Ovary (tissue), 9 donors: ENCODE measurements around the gene TMEM114. TPM values are rescaled to one million over a fixed set of nuclear protein-coding genes. Genes with fewer than 3 reads are reported as not detected.

Experiments
- DNase-seq, 5 donors: peaks; one replicate each; pipeline ENCODE4 v3.0.0-alpha.2; 2019 to 2020
- H3K27ac ChIP-seq, 2 donors: fragments of 200-600 bp; one replicate each; pipeline versions ENCODE4 v1.5.1 to v1.8.0; 2019 to 2022
- H3K27me3 ChIP-seq: fragments of 200-600 bp; one replicate; pipeline ENCODE4 v1.8.0; 2022
- H3K36me3 ChIP-seq: fragments of 200-600 bp; sonication (generic); one replicate; pipeline ENCODE4 v1.5.1; 2019
- H3K4me1 ChIP-seq: one replicate; pipeline ENCODE4 v1.8.1; 2013; ENCODE audit warnings: mild to moderate bottlenecking, moderate library complexity; ENCODE audit not compliant: insufficient read depth
- H3K4me3 ChIP-seq: fragments of 200-600 bp; sonication (generic); one replicate; pipeline ENCODE4 v1.5.1; 2017
- H3K9me3 ChIP-seq, 2 donors: fragments of 200-600 bp in 1 of 2; sonication (generic) in 1 of 2; one replicate each; pipeline versions ENCODE4 v1.5.1 to v1.8.1; 2013 to 2019; ENCODE audit warnings: mild to moderate bottlenecking in 1 of 2, moderate library complexity in 1 of 2
- CTCF ChIP-seq, 3 donors: fragments of 450-650 bp in 2 of 3; fragments of 200-600 bp in 1 of 3; IDR thresholded peaks; one replicate each; pipeline versions ENCODE4 v1.5.1 to v1.8.0; 2016 to 2022; ENCODE audit warnings: antibody characterized with exemption in 3 of 3, mild to moderate bottlenecking in 1 of 3
- EP300 ChIP-seq: sonication (generic); formaldehyde crosslinking; IDR thresholded peaks from one replicate; pipeline ENCODE4 v1.6.1; 2017; ENCODE audit warnings: antibody characterized with exemption
- POLR2A ChIP-seq: fragments of 450-650 bp; IDR thresholded peaks from one replicate; pipeline ENCODE4 v1.6.1; 2017; ENCODE audit warnings: antibody characterized with exemption, mild to moderate bottlenecking, moderate library complexity
- WGBS, 3 donors: extraction: QIAGEN DNeasy Blood & Tissue Kit in 1 of 3; methylation state at CpG; one replicate each; pipeline versions ENCODE4 v1.1.5 to v1.1.7; 2013 to 2017; 5-methylcytosine and 5-hydroxymethylcytosine counted together
- intact Hi-C, 4 donors: fragments of 100-400 bp; cut with DNase I; formaldehyde crosslinking; loops; one replicate each; pipeline versions ENCODE4 v1.11.0 to v1.15.1; 2022 to 2023
- polyA plus RNA-seq, 2 donors: library from polyadenylated mRNA; stranded (reverse); fragments of 200-250 nt in 1 of 2; fragments of 350-450 nt in 1 of 2; fragmentation: Illumina TruSeq in 1 of 2; extraction: RNeasy Lipid Tissue Mini Kit (QIAGEN cat#74804) in 1 of 2; gene quantifications; one replicate each; pipeline ENCODE4 v1.2.3, GENCODE V29; 2013 to 2014
- total RNA-seq, 7 donors: library from RNA; depleted of rRNA in 2 of 7; stranded (reverse); fragments of >200 nt in 2 of 7; fragmentation: NEBNext Ultra II Directional in 3 of 7; extraction: Animal tissue kit (Norgen Biotek cat#: 25700) in 3 of 7; gene quantifications; one replicate each; pipeline versions ENCODE4 v1.1.0 to v1.2.4, GENCODE V29; 2016 to 2023
- donor health status: DM: no; HTN: no; CAD: no; lungs with moderate emphysema.
- donor health status: DM: no; HTN: no; CAD: no.
- donor health status: Bipolar disorder and iron deficiency.
- donor health status: DM: yes; HTN: yes; CAD: no.
- donor health status: DM: no; HTN: no; CAD: no.
- donor health status: DM: yes; HTN: yes; CAD: no.

Gene TMEM114
- total and polyA plus RNA-seq, 9 donors: not detected

- H3K4me3 ChIP-seq: no peak overlapping the region
- no peaks in the 10 kb centered on the region for H3K36me3 ChIP-seq
- H3K4me1 ChIP-seq: no peaks in the 10 kb centered on the region
- TF ChIP-seq POLR2A (no peak), EP300 (no peak), CTCF (IDR thresholded peaks at IDR 0.05) (no peak)
- H3K27ac ChIP-seq: no peak overlapping the region
- no peak for DNase-seq
- WGBS, 3 donors: 66 to 80% (median 77%) methylated on average over 6 of the region's 6 CpGs
- H3K9me3 ChIP-seq: no peaks in the 10 kb centered on the region
- intact Hi-C loops: no loop called here
- no peaks in the 10 kb centered on the region for H3K27me3 ChIP-seq
Measured at GRCh38 chr16:8523932-8524331, 66.4 kb downstream of the TMEM114 start.

GRCh38 chr16:8522757-8523156, 67.6 kb downstream of the TMEM114 start:
- no peak for DNase-seq
- Histone ChIP-seq H3K27ac (no peak overlapping the region), H3K9me3 (no peaks in the 10 kb centered on the region), H3K4me3 (no peak overlapping the region), H3K4me1 (no peaks in the 10 kb centered on the region), H3K27me3 (no peaks in the 10 kb centered on the region), H3K36me3 (no peaks in the 10 kb centered on the region)
- intact Hi-C loops: no loop called here
- TF ChIP-seq EP300: no peak
- TF ChIP-seq CTCF (IDR thresholded peaks at IDR 0.05): no peak
- no peak for TF ChIP-seq POLR2A
- 54 to 64% (median 61%) methylated on average over 7 of the region's 7 CpGs for WGBS, 3 donors

- H3K4me3 ChIP-seq: no peak overlapping the region
- intact Hi-C loops: no loop called here
- no peaks in the 10 kb centered on the region for H3K9me3 ChIP-seq
- 62 to 85% (median 79%) methylated on average over 5 of the region's 5 CpGs for WGBS, 3 donors
- no peaks in the 10 kb centered on the region for H3K36me3 ChIP-seq
- no peak for DNase-seq
- H3K4me1 ChIP-seq: no peaks in the 10 kb centered on the region
- no peaks in the 10 kb centered on the region for H3K27me3 ChIP-seq
- H3K27ac ChIP-seq: no peak overlapping the region
- no peak for TF ChIP-seq EP300
- no peak for TF ChIP-seq CTCF (IDR thresholded peaks at IDR 0.05)
- TF ChIP-seq POLR2A: no peak
Measured at GRCh38 chr16:8519643-8520042, 70.7 kb downstream of the TMEM114 start.

Other genes with a start within 250 kb of the TMEM114 start
- gene METTL22, start 31.2 kb upstream of the TMEM114 start, total RNA-seq: 10 to 100 TPM; 21.6 to 45.8 (median 29.4) TPM
- gene METTL22, start 31.2 kb upstream of the TMEM114 start, polyA plus RNA-seq: 10 to 100 TPM; 14.2 to 23.6 TPM
- 10 to 100 TPM in 4 of 7 donors, 1 to 10 TPM in 3; 3.8 to 20.3 (median 11.4) TPM for gene ABAT, start 84.1 kb upstream of the TMEM114 start, total RNA-seq
- gene ABAT, start 84.1 kb upstream of the TMEM114 start, polyA plus RNA-seq: 10 to 100 TPM; 13.8 to 17.0 TPM
- 10 to 100 TPM in 2 of 7 donors, 1 to 10 TPM in 5; 4.9 to 11.2 (median 9.6) TPM for gene TMEM186, start 207.1 kb upstream of the TMEM114 start, total RNA-seq
- 10 to 100 TPM in 1 of 2 donors, 1 to 10 TPM in 1; 6.4 to 11.3 TPM for gene TMEM186, start 207.1 kb upstream of the TMEM114 start, polyA plus RNA-seq
- gene PMM2, start 207.3 kb upstream of the TMEM114 start, total RNA-seq: 10 to 100 TPM; 14.2 to 38.6 (median 23.1) TPM
- 10 to 100 TPM in 1 of 2 donors, 1 to 10 TPM in 1; 9.6 to 28.0 TPM for gene PMM2, start 207.3 kb upstream of the TMEM114 start, polyA plus RNA-seq